Uterus (tissue), 2 donors: ENCODE data around the gene FKBP2.

ENCODE experiments used
- POLR2A ChIP-seq, 2 donors: fragments of 450-650 bp; IDR thresholded peaks; one replicate each; pipeline ENCODE4 v1.6.1; 2016; ENCODE audit warnings: antibody characterized with exemption in 2 of 2, mild to moderate bottlenecking in 1 of 2, moderate library complexity in 1 of 2
- TF ChIP-seq, protein P1 (sequence below), 4 experiments: fragments of 200-600 bp in 2 of 4; fragments of 450-650 bp in 2 of 4; sonication (generic) in 2 of 4; IDR thresholded peaks; one replicate each; pipeline ENCODE4 v1.5.1; 2016 to 2019; ENCODE audit warnings: antibody characterized with exemption in 4 of 4, mild to moderate bottlenecking in 2 of 4, moderate library complexity in 1 of 4

DNA sequence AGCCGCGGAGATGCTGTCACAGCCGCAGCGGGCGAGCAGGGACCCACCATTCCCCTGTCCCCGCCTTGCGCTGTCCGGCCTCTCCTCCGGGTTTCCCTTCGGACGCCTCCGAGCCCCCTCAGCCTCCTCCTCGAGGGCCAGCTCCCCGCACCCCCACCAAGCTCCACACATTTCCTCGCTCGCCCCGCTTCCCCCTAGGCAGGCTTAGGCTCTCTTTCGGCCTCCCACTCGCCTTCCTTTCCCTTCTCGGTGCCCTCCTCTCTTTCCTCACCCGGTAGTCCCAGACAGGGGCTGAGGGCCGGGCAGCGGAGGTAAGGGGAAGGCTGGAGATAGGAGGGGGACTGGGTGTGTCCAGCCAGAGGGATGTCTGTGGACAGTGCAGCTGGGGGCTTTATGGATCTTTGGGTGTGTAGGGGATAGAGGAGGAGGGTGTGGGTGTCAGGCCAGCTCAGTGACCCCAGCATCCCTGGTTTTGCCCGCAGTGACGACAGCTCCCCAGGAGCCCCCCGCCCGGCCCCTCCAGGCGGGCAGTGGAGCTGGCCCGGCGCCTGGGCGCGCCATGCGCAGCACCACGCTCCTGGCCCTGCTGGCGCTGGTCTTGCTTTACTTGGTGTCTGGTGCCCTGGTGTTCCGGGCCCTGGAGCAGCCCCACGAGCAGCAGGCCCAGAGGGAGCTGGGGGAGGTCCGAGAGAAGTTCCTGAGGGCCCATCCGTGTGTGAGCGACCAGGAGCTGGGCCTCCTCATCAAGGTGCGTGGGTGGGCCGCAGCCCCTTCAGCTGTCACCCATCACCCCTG lies 51.8 kb downstream of the FKBP2 start:
- TF ChIP-seq, protein P1, sequence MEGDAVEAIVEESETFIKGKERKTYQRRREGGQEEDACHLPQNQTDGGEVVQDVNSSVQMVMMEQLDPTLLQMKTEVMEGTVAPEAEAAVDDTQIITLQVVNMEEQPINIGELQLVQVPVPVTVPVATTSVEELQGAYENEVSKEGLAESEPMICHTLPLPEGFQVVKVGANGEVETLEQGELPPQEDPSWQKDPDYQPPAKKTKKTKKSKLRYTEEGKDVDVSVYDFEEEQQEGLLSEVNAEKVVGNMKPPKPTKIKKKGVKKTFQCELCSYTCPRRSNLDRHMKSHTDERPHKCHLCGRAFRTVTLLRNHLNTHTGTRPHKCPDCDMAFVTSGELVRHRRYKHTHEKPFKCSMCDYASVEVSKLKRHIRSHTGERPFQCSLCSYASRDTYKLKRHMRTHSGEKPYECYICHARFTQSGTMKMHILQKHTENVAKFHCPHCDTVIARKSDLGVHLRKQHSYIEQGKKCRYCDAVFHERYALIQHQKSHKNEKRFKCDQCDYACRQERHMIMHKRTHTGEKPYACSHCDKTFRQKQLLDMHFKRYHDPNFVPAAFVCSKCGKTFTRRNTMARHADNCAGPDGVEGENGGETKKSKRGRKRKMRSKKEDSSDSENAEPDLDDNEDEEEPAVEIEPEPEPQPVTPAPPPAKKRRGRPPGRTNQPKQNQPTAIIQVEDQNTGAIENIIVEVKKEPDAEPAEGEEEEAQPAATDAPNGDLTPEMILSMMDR (IDR thresholded peaks at IDR 0.05): no peak
- no peak for TF ChIP-seq POLR2A (IDR thresholded peaks at IDR 0.05)
